ENCODE measurements around the gene TOX3. TPM values are rescaled to one million over a fixed set of nuclear protein-coding genes. Genes with fewer than 3 reads are reported as not detected.

Gene TOX3
- total RNA-seq, 3 donors from 2014 or later (not counting 1 experiment from before 2014, with no cell fraction given) = not detected

GRCh38 chr16:52546291-52547003 is 496 bp downstream of the TOX3 start:
- peaks cover 16% of the 10 kb centered on the region for H3K27me3 ChIP-seq (ENCODE audit: control insufficient read depth, insufficient read depth, low read length)
- intact Hi-C loops (cut with micrococcal nuclease) = no loop called here
- H3K9me3 ChIP-seq (ENCODE audit: control insufficient read depth, insufficient read depth, low read length) = no peaks in the 10 kb centered on the region
- Mint-ChIP-seq H3K27me3 (ENCODE audit: low read depth in 2 of 2) (peaks cover 26 to 67% of the 10 kb centered on the region in 2 donors), H3K9me3 (peaks cover 0 to 2% of the 10 kb centered on the region in 2 donors), H3K27ac (no peak overlapping the region), H3K36me3 (peaks cover 6% of the 10 kb centered on the region), H3K4me1 (no peaks in the 10 kb centered on the region), H3K4me3 (no peak overlapping the region)
- no peaks in the 10 kb centered on the region for H3K4me1 ChIP-seq (ENCODE audit: control insufficient read depth, insufficient read depth, low read length)
- no peak for DNase-seq
- no peak overlapping the region for H3K27ac ChIP-seq (ENCODE audit: low read length)
- WGBS (ENCODE audit: insufficient coverage) = 3% methylated on average over 77 of the region's 79 CpGs
- ATAC-seq = no peak
- no peaks in the 10 kb centered on the region for H3K36me3 ChIP-seq (ENCODE audit: control insufficient read depth, insufficient read depth, low read length)
- no peak for TF ChIP-seq CTCF (IDR thresholded peaks at IDR 0.05)
- H3K4me3 ChIP-seq (ENCODE audit: low read length) = no peak overlapping the region

- intact Hi-C loops (cut with micrococcal nuclease) = no loop called here
Measured at GRCh38 chr16:52545898-52546266, 1.1 kb downstream of the TOX3 start.

GRCh38 chr16:52545222-52545897 is 1.6 kb downstream of the TOX3 start:
- DNase-seq = no peak
- H3K36me3 Mint-ChIP-seq = peaks cover 6% of the 10 kb centered on the region
- Histone ChIP-seq H3K27me3 (ENCODE audit: control insufficient read depth, insufficient read depth, low read length) (peaks cover 16% of the 10 kb centered on the region), H3K27ac (ENCODE audit: low read length) (no peak overlapping the region), H3K9me3 (ENCODE audit: control insufficient read depth, insufficient read depth, low read length) (no peaks in the 10 kb centered on the region), H3K4me1 (ENCODE audit: control insufficient read depth, insufficient read depth, low read length) (no peaks in the 10 kb centered on the region), H3K36me3 (ENCODE audit: control insufficient read depth, insufficient read depth, low read length) (no peaks in the 10 kb centered on the region), H3K4me3 (ENCODE audit: low read length) (no peak overlapping the region)
- no peaks in the 10 kb centered on the region for H3K4me1 Mint-ChIP-seq
- no peak overlapping the region for H3K4me3 Mint-ChIP-seq
- no peak overlapping the region for H3K27ac Mint-ChIP-seq
- no peak for TF ChIP-seq CTCF (IDR thresholded peaks at IDR 0.05)
- WGBS (ENCODE audit: insufficient coverage) = 10% methylated on average over 32 of the region's 36 CpGs
- H3K27me3 Mint-ChIP-seq (ENCODE audit: low read depth in 2 of 2) = peaks cover 26 to 56% of the 10 kb centered on the region in 2 donors
- intact Hi-C loops (cut with micrococcal nuclease) = no loop called here
- ATAC-seq = no peak
- H3K9me3 Mint-ChIP-seq = peaks cover 0 to 2% of the 10 kb centered on the region in 2 donors

More at GRCh38 chr16:52545898-52546266, 1.1 kb downstream of the TOX3 start:
- no peak for DNase-seq
- no peak for ATAC-seq
- Mint-ChIP-seq H3K4me1 (no peaks in the 10 kb centered on the region), H3K36me3 (peaks cover 6% of the 10 kb centered on the region), H3K27me3 (ENCODE audit: low read depth in 2 of 2) (peaks cover 26 to 61% of the 10 kb centered on the region in 2 donors), H3K9me3 (peaks cover 0 to 2% of the 10 kb centered on the region in 2 donors), H3K27ac (no peak overlapping the region), H3K4me3 (no peak overlapping the region)
- Histone ChIP-seq H3K4me3 (ENCODE audit: low read length) (no peak overlapping the region), H3K27me3 (ENCODE audit: control insufficient read depth, insufficient read depth, low read length) (peaks cover 16% of the 10 kb centered on the region), H3K27ac (ENCODE audit: low read length) (no peak overlapping the region), H3K36me3 (ENCODE audit: control insufficient read depth, insufficient read depth, low read length) (no peaks in the 10 kb centered on the region), H3K4me1 (ENCODE audit: control insufficient read depth, insufficient read depth, low read length) (no peaks in the 10 kb centered on the region), H3K9me3 (ENCODE audit: control insufficient read depth, insufficient read depth, low read length) (no peaks in the 10 kb centered on the region)
- TF ChIP-seq CTCF (IDR thresholded peaks at IDR 0.05) = no peak
- 2% methylated on average over 7 of the region's 15 CpGs for WGBS (ENCODE audit: insufficient coverage)

Measured in natural killer cell (primary cell).